H1 (cell line): ENCODE results near the gene CPLANE1. TPM values are rescaled to one million over a fixed set of nuclear protein-coding genes. Genes with fewer than 3 reads are reported as not detected.

Experiments used
- CTCF ChIA-PET: fragments of 300-600 bp; sonication (Branson Sonifier 250); formaldehyde crosslinking; loops from one replicate; lab custom pipeline; 2021; ENCODE audit not compliant: partially characterized antibody; lab: Charles Lee
- POLR2A ChIA-PET: fragments of 300-600 bp; sonication (Branson Sonifier 250); formaldehyde crosslinking; loops from one replicate; lab custom pipeline; 2021; ENCODE audit warnings: inconsistent platforms; ENCODE audit not compliant: partially characterized antibody; lab: Charles Lee
- DNase-seq, 2 experiments: peaks; one replicate each; pipeline versions ENCODE4 v3.0.0 to v3.0.0-alpha.2; 2010 to 2022; ENCODE audit warnings: low spot score in 2 of 2, low read depth in 1 of 2, mixed read lengths in 1 of 2
- FAIRE-seq: peaks from 2 replicates; lab custom pipeline; 2011; peaks lifted over from hg19 to GRCh38; lab: Jason Lieb, UNC
- H2AFZ ChIP-seq: 2 replicates; pipeline ENCODE4 v1.8.1; 2012; ENCODE audit warnings: low read length, inconsistent platforms
- H2AK5ac ChIP-seq: 2 replicates; pipeline ENCODE4 v1.6.1; 2013; ENCODE audit warnings: low read depth, low read length
- H2BK120ac ChIP-seq: replicated peaks from 2 replicates; pipeline ENCODE3; 2013; ENCODE audit warnings: low read depth, low read length, inconsistent platforms
- H2BK12ac ChIP-seq: 2 replicates; pipeline ENCODE4 v1.6.1; 2013; ENCODE audit warnings: low read depth, low read length
- H2BK15ac ChIP-seq: 2 replicates; pipeline ENCODE4 v1.6.1; 2013; ENCODE audit warnings: low read length
- H2BK20ac ChIP-seq: 2 replicates; pipeline ENCODE4 v1.6.1; 2013; ENCODE audit warnings: low read length
- H2BK5ac ChIP-seq: 2 replicates; pipeline ENCODE4 v1.6.1; 2013; ENCODE audit warnings: low read depth, low read length
- H3K14ac ChIP-seq: 2 replicates; pipeline ENCODE4 v1.6.1; 2013; ENCODE audit warnings: inconsistent platforms; ENCODE audit not compliant: insufficient read length
- H3K18ac ChIP-seq: 2 replicates; pipeline ENCODE4 v1.6.1; 2013; ENCODE audit warnings: low read length; ENCODE audit errors: extremely low read depth
- H3K23ac ChIP-seq: 2 replicates; pipeline ENCODE4 v1.6.1; 2013; ENCODE audit warnings: inconsistent platforms; ENCODE audit not compliant: insufficient read length
- H3K23me2 ChIP-seq: 2 replicates; pipeline ENCODE4 v1.6.1; 2013; ENCODE audit warnings: low read depth, low read length
- H3K27ac ChIP-seq: 2 replicates; pipeline ENCODE4 v1.6.1; 2011; ENCODE audit warnings: low read depth, low read length, inconsistent platforms
- H3K27me3 ChIP-seq, 4 experiments: replicated peaks in 1 of 4; 1 replicate in 1 of 4; 2 replicates in 3 of 4; pipeline versions ENCODE4 v1.6.1 to v1.8.1; 2011 to 2013; ENCODE audit warnings: low read length in 3 of 4, mild to moderate bottlenecking in 3 of 4, inconsistent platforms in 2 of 4, mixed read lengths in 2 of 4, moderate library complexity in 1 of 4; ENCODE audit not compliant: control insufficient read depth in 3 of 4, insufficient read depth in 3 of 4; ENCODE audit errors: extremely low read depth in 1 of 4
- H3K36me3 ChIP-seq, 4 experiments: 2 replicates each; pipeline versions ENCODE4 v1.6.1 to v1.8.1; 2011 to 2013; ENCODE audit warnings: mild to moderate bottlenecking in 4 of 4, low read length in 3 of 4, moderate library complexity in 2 of 4, control low read depth in 1 of 4, inconsistent platforms in 1 of 4; ENCODE audit not compliant: insufficient read depth in 4 of 4, control insufficient read depth in 2 of 4
- H3K4ac ChIP-seq: replicated peaks from 2 replicates; pipeline ENCODE3; 2013; ENCODE audit warnings: low read length, low read depth, mixed read lengths, inconsistent platforms; ENCODE audit not compliant: insufficient read length
- H3K4me1 ChIP-seq, 4 experiments: replicated peaks in 1 of 4; 1 replicate in 1 of 4; 2 replicates in 3 of 4; pipeline versions ENCODE4 v1.6.1 to v1.8.1; 2011 to 2013; ENCODE audit warnings: low read length in 3 of 4, inconsistent platforms in 2 of 4, mixed read lengths in 1 of 4; ENCODE audit not compliant: insufficient read depth in 4 of 4, control insufficient read depth in 3 of 4
- H3K4me2 ChIP-seq, 2 experiments: 2 replicates each; pipeline versions ENCODE4 v1.6.1 to v1.8.1; 2011 to 2013; ENCODE audit warnings: low read depth in 2 of 2, low read length in 2 of 2, control low read depth in 1 of 2, inconsistent platforms in 1 of 2, mild to moderate bottlenecking in 1 of 2; ENCODE audit not compliant: insufficient read depth in 1 of 2
- H3K4me3 ChIP-seq, 4 experiments: fragments of 200-600, 300-600 bp in 1 of 4; sonication (generic), shearing (Covaris generic), sonication (Bioruptor Twin) in 1 of 4; 2 replicates each; pipeline versions ENCODE4 v1.5.1 to v1.8.1; 2011 to 2016; ENCODE audit warnings: low read length in 4 of 4, low read depth in 3 of 4, control low read depth in 2 of 4, inconsistent platforms in 2 of 4, mild to moderate bottlenecking in 2 of 4, mixed read lengths in 1 of 4, moderate library complexity in 1 of 4; ENCODE audit not compliant: insufficient read depth in 2 of 4; ENCODE audit errors: extremely low read depth in 1 of 4
- H3K56ac ChIP-seq: replicated peaks from 2 replicates; pipeline ENCODE3; 2013; ENCODE audit warnings: low read depth, mild to moderate bottlenecking, mixed read lengths, low read length, inconsistent platforms; ENCODE audit not compliant: insufficient read length
- H3K79me1 ChIP-seq: 2 replicates; pipeline ENCODE4 v1.6.1; 2013; ENCODE audit warnings: low read depth, low read length, control low read depth
- H3K79me2 ChIP-seq, 2 experiments: 2 replicates each; pipeline versions ENCODE4 v1.6.1 to v1.8.1; 2012 to 2013; ENCODE audit warnings: low read length in 2 of 2, mild to moderate bottlenecking in 2 of 2, inconsistent platforms in 1 of 2; ENCODE audit not compliant: insufficient read depth in 2 of 2, control insufficient read depth in 1 of 2
- H3K9ac ChIP-seq, 4 experiments: replicated peaks in 1 of 4; 1 replicate in 1 of 4; 2 replicates in 3 of 4; pipeline versions ENCODE4 v1.6.1 to v1.8.1; 2011 to 2013; ENCODE audit warnings: low read depth in 3 of 4, low read length in 3 of 4, control low read depth in 2 of 4, mild to moderate bottlenecking in 2 of 4, moderate library complexity in 2 of 4, inconsistent platforms in 1 of 4; ENCODE audit errors: extremely low read depth in 1 of 4
- H3K9me3 ChIP-seq, 2 experiments: 2 replicates each; pipeline versions ENCODE4 v1.6.1 to v1.8.1; 2012 to 2013; ENCODE audit warnings: mild to moderate bottlenecking in 2 of 2, moderate library complexity in 2 of 2, control low read depth in 1 of 2, inconsistent platforms in 1 of 2, low read depth in 1 of 2, low read length in 1 of 2, mixed read lengths in 1 of 2; ENCODE audit not compliant: insufficient read depth in 2 of 2
- H4K20me1 ChIP-seq, 2 experiments: replicated peaks in 1 of 2; 2 replicates each; pipeline versions ENCODE3 to v1.8.1; 2011 to 2013; ENCODE audit warnings: inconsistent platforms in 2 of 2, low read length in 2 of 2, mild to moderate bottlenecking in 1 of 2; ENCODE audit not compliant: insufficient read depth in 2 of 2, control insufficient read depth in 1 of 2
- H4K5ac ChIP-seq: 2 replicates; pipeline ENCODE4 v1.6.1; 2013; ENCODE audit warnings: low read length, low read depth, mixed read lengths, inconsistent platforms; ENCODE audit not compliant: insufficient read length
- H4K8ac ChIP-seq: 2 replicates; pipeline ENCODE4 v1.8.0; 2013; ENCODE audit warnings: mild to moderate bottlenecking, moderate library complexity, low read length, inconsistent platforms; ENCODE audit not compliant: insufficient read depth; ENCODE audit errors: extremely low read depth
- H4K91ac ChIP-seq: replicated peaks from 2 replicates; pipeline ENCODE3; 2013; ENCODE audit warnings: low read length, mixed read lengths, inconsistent platforms; ENCODE audit not compliant: insufficient read length
- CHD2 ChIP-seq: IDR thresholded peaks from 2 replicates; pipeline ENCODE4 v1.6.1; 2012; ENCODE audit warnings: low read length, improper control_type of control experiment
- EZH2 ChIP-seq: fragments of 200-600 bp; sonication (generic); IDR thresholded peaks from 2 replicates; pipeline ENCODE4 v1.7.1; 2012; ENCODE audit warnings: low read depth, mild to moderate bottlenecking, moderate library complexity, low read length, inconsistent platforms; ENCODE audit not compliant: severe bottlenecking
- FOSL1 ChIP-seq: IDR thresholded peaks from 2 replicates; pipeline ENCODE4 v1.6.1; 2011; ENCODE audit warnings: mild to moderate bottlenecking, low read depth, low read length, moderate library complexity; ENCODE audit not compliant: insufficient read depth
- HDAC2 ChIP-seq, 2 experiments: fragments of 300-600 bp in 1 of 2; sonication (generic) in 1 of 2; IDR thresholded peaks; 2 replicates each; pipeline ENCODE4 v1.6.1; 2011 to 2012; ENCODE audit warnings: low read depth in 2 of 2, low read length in 2 of 2, mild to moderate bottlenecking in 2 of 2, moderate library complexity in 2 of 2, borderline replicate concordance in 1 of 2, inconsistent platforms in 1 of 2
- NANOG ChIP-seq: IDR thresholded peaks from 2 replicates; pipeline ENCODE4 v1.6.1; 2011; ENCODE audit warnings: low read length, low read depth, mild to moderate bottlenecking, inconsistent platforms; ENCODE audit not compliant: insufficient read depth, poor library complexity, severe bottlenecking
- PHF8 ChIP-seq: fragments of 200-600 bp; sonication (generic); conservative IDR thresholded peaks from 2 replicates; pipeline ENCODE4 v1.7.1; 2012; ENCODE audit warnings: low read depth, mild to moderate bottlenecking, inconsistent platforms, low read length, moderate library complexity
- POU5F1 ChIP-seq: IDR thresholded peaks from 2 replicates; pipeline ENCODE4 v1.6.1; 2011; ENCODE audit warnings: low read depth, mild to moderate bottlenecking, low read length, moderate library complexity
- SIX5 ChIP-seq: IDR thresholded peaks from 2 replicates; pipeline ENCODE4 v1.6.1; 2011; ENCODE audit warnings: mild to moderate bottlenecking, low read depth, low read length
- SUZ12 ChIP-seq: fragments of 200-600 bp; sonication (generic); IDR thresholded peaks from 2 replicates; pipeline ENCODE4 v1.6.1; 2012; ENCODE audit warnings: mild to moderate bottlenecking, inconsistent platforms, low read length, moderate library complexity, mixed read lengths
- TCF12 ChIP-seq: IDR thresholded peaks from 2 replicates; pipeline ENCODE4 v1.6.1; 2011; ENCODE audit warnings: low read depth, mild to moderate bottlenecking, low read length
- WGBS, 2 experiments: shearing (Covaris generic) in 1 of 2; methylation state at CpG; one replicate each; pipeline versions ENCODE4 v1.1.6 to v1.1.7; 2013 to 2015; ENCODE audit warnings: low lambda C conversion rate in 2 of 2, mixed read lengths in 2 of 2, inconsistent platforms in 1 of 2, low coverage in 1 of 2, missing lambda C conversion rate in 1 of 2; ENCODE audit not compliant: insufficient replicate concordance in 2 of 2, insufficient coverage in 1 of 2, insufficient read length in 1 of 2; ENCODE audit errors: extremely low coverage in 1 of 2, missing lambda C conversion rate in 1 of 2; 5-methylcytosine and 5-hydroxymethylcytosine counted together
- polyA plus RNA-seq, 7 experiments: library from polyadenylated mRNA; depleted of rRNA in 3 of 7; stranded (reverse) in 5 of 7; unstranded in 2 of 7; fragments of >200 nt in 5 of 7; fragments of 200-250 nt in 2 of 7; gene quantifications; 1 replicate in 5 of 7; 2 replicates in 1 of 7; 4 replicates in 1 of 7; pipeline versions ENCODE4 v1.2.1 to v1.2.3, GENCODE V29; 2011 to 2013; ENCODE audit warnings: missing spikeins in 2 of 7, mixed read lengths in 2 of 7
- total RNA-seq: library from RNA; stranded (reverse); fragmentation: NEBNext Ultra II Directional; extraction: Animal tissue kit (Norgen Biotek cat#: 25700); gene quantifications from 2 replicates; pipeline ENCODE4 v1.2.1, GENCODE V29; 2021

Gene CPLANE1
- total and polyA plus RNA-seq, 2 of the 8 experiments (the other 6 are each of a cell fraction or from before 2014, with no cell fraction given): 2.2 to 8.8 TPM

GRCh38 chr5:37187465-37187977, 61.7 kb downstream of the CPLANE1 start:
- no peak for FAIRE-seq
- Histone ChIP-seq H3K9me3 (no peaks in the 10 kb centered on the region), H3K4me3 (no peak overlapping the region), H2BK5ac (no peak overlapping the region), H3K56ac (no peak overlapping the region), H2AFZ (no peak overlapping the region), H4K8ac (no peak overlapping the region), H3K79me2 (no peaks in the 10 kb centered on the region), H2BK20ac (no peak overlapping the region), H2BK15ac (no peak overlapping the region), H3K23ac (no peak overlapping the region), H2AK5ac (no peak overlapping the region), H2BK12ac (no peak overlapping the region), H4K91ac (no peak overlapping the region), H3K18ac (no peak overlapping the region), H3K23me2 (no peaks in the 10 kb centered on the region), H3K27ac (no peak overlapping the region), H3K4me2 (no peak overlapping the region), H3K4ac (no peak overlapping the region), H3K4me1 (no peaks in the 10 kb centered on the region), H2BK120ac (no peak overlapping the region), H3K14ac (no peak overlapping the region), H3K79me1 (no peaks in the 10 kb centered on the region), H3K27me3 (no peaks in the 10 kb centered on the region; a peak in 1 of 7 replicates), H3K9ac (no peak overlapping the region), H4K20me1 (no peaks in the 10 kb centered on the region), H3K36me3 (peaks cover 0 to 6% (median 0%) of the 10 kb centered on the region in 4 experiments; a peak in 2 of 8 replicates), H4K5ac (no peak overlapping the region)
- WGBS, 2 experiments: 86% methylated on average over 3 of the region's 3 CpGs; no CpG with 5 or more reads in 1 of the 2 experiments
- ChIA-PET CTCF (no interaction called here), POLR2A (no interaction called here)
- no peak for DNase-seq
- TF ChIP-seq NANOG (no peak), FOSL1 (no peak), SUZ12 (no peak), TCF12 (no peak), HDAC2 (IDR thresholded peaks at IDR 0.05; ENCODE audit: borderline replicate concordance in 1 of 2, low read depth in 2 of 2, low read length in 2 of 2) (no peak), PHF8 (no peak), SIX5 (no peak), EZH2 (no peak), CHD2 (no peak), POU5F1 (no peak)
